Cardiac muscle cell (in vitro differentiated cells and primary cell): ENCODE results near the gene DGKI. TPM values are rescaled to one million over a fixed set of nuclear protein-coding genes. Genes with fewer than 3 reads are reported as not detected.

Experiments
- DNase-seq, 2 donors: peaks; one replicate each; pipeline versions ENCODE4 v3.0.0 to v3.0.0-alpha.2; 2010 to 2017; ENCODE audit warnings: low read depth in 1 of 2, low spot score in 1 of 2
- H3K27ac ChIP-seq: fragments of 200-600 bp; sonication (generic); 2 replicates; pipeline ENCODE4 v1.5.1; 2016
- H3K27me3 ChIP-seq: fragments of 200-600 bp; sonication (generic); 2 replicates; pipeline ENCODE4 v1.6.0; 2016; ENCODE audit warnings: control low read depth
- H3K36me3 ChIP-seq: fragments of 200-600 bp; sonication (generic); 2 replicates; pipeline ENCODE4 v1.5.1; 2016; ENCODE audit warnings: control low read depth
- H3K4me1 ChIP-seq: fragments of 200-600 bp; sonication (generic); 2 replicates; pipeline ENCODE4 v1.8.1; 2017; ENCODE audit warnings: low read depth, mild to moderate bottlenecking, mixed run types
- H3K4me3 ChIP-seq: fragments of 200-600 bp; sonication (generic); 2 replicates; pipeline ENCODE4 v1.5.1; 2016; ENCODE audit warnings: mild to moderate bottlenecking
- H3K9me3 ChIP-seq: fragments of 200-600 bp; sonication (generic); 2 replicates; pipeline ENCODE4 v1.5.1; 2017; ENCODE audit warnings: low read depth, mild to moderate bottlenecking, control low read depth
- polyA plus RNA-seq: library from polyadenylated mRNA; unstranded; fragments of >200 nt; fragmentation: Nextera tagmentation; extraction: Ambion mirVana; gene quantifications from 2 replicates; pipeline ENCODE4 v1.2.1, GENCODE V29; 2016
- total RNA-seq: library from RNA; depleted of rRNA; stranded (reverse); fragments of >200 nt; gene quantifications from 2 replicates; pipeline ENCODE4 v1.2.3, GENCODE V29; 2016
- TF ChIP-seq, protein P1 (sequence below): IDR thresholded peaks from 2 replicates; pipeline ENCODE4 v1.5.1; 2012; ENCODE audit warnings: low read depth, mild to moderate bottlenecking, low read length

Gene DGKI
- total and polyA plus RNA-seq, 2 experiments from 2014 or later: 35.0 to 52.7 TPM

DNA sequence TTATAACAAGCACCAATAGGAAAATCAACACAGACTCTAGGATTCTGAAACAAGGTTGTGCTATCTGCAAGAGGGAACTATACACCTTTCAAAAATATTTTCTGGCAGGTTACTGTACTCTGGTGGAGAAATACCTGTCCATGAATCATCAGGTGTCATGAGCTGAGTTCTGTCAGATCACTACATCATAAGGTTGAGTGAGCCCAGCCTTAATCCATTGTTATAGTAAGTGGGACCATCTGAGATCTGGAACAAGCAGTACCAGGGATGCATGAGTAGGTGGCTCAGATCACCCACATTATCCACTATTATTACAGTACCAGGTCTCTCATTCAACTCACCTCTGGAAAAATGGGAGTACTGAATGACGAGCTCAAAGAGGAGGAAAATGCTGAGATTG is 212.4 kb downstream of the DGKI start:
- no peak overlapping the region for H3K27ac ChIP-seq
- no peaks in the 10 kb centered on the region for H3K36me3 ChIP-seq
- no peak overlapping the region for H3K4me3 ChIP-seq
- TF ChIP-seq, protein P1, sequence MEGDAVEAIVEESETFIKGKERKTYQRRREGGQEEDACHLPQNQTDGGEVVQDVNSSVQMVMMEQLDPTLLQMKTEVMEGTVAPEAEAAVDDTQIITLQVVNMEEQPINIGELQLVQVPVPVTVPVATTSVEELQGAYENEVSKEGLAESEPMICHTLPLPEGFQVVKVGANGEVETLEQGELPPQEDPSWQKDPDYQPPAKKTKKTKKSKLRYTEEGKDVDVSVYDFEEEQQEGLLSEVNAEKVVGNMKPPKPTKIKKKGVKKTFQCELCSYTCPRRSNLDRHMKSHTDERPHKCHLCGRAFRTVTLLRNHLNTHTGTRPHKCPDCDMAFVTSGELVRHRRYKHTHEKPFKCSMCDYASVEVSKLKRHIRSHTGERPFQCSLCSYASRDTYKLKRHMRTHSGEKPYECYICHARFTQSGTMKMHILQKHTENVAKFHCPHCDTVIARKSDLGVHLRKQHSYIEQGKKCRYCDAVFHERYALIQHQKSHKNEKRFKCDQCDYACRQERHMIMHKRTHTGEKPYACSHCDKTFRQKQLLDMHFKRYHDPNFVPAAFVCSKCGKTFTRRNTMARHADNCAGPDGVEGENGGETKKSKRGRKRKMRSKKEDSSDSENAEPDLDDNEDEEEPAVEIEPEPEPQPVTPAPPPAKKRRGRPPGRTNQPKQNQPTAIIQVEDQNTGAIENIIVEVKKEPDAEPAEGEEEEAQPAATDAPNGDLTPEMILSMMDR: no peak
- H3K9me3 ChIP-seq: no peaks in the 10 kb centered on the region
- no peak for DNase-seq
- no peaks in the 10 kb centered on the region for H3K27me3 ChIP-seq
- H3K4me1 ChIP-seq: no peaks in the 10 kb centered on the region

DNA sequence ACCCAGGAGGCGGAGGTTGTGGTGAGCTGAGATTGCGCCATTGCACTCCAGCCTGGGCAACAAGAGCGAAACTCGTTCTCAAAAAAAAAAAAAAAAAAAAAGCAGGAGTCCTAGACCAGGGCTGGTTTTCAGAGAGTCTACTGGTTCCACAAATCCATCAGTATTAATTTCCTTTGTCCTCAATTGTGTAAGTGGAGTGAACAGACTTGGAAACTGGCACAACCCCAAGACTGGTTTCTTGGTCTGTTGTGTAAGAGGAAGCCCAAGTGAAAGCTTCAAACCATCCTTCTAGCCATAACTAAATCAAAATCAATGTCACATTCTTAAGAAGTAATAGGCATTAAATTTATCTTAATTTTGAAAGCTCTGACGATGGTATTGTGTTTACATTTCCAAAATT is 213.6 kb downstream of the DGKI start:
- no peaks in the 10 kb centered on the region for H3K27me3 ChIP-seq
- H3K36me3 ChIP-seq: no peaks in the 10 kb centered on the region
- no peaks in the 10 kb centered on the region for H3K9me3 ChIP-seq
- H3K4me1 ChIP-seq: peaks cover 3% of the 10 kb centered on the region
- H3K4me3 ChIP-seq: no peak overlapping the region
- no peak overlapping the region for H3K27ac ChIP-seq
- peak in 1 of 2 donors; percentile 72 for DNase-seq
- TF ChIP-seq, protein P1: no peak

DNA sequence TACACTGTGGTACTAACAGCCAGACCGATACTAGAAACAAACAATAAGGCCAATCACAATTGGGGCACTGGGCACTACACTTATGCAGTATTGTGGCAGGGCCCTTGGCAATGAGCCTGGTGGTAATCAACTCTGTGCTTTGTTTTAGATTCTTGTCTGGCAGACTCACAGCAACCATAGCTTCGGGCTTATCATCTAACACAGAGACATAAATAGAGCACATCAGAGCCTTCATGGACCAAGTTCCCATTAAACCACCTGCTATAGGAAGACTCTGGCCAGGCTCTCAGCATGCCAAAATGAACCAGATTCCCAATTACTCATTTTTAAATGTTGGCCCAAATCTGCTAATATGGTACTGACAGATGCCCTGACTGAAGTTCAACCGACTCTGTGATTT is 218.6 kb downstream of the DGKI start:
- no peak for DNase-seq
- TF ChIP-seq, protein P1: no peak
- Histone ChIP-seq H3K36me3 (no peaks in the 10 kb centered on the region), H3K27me3 (no peaks in the 10 kb centered on the region), H3K9me3 (no peaks in the 10 kb centered on the region), H3K27ac (no peak overlapping the region), H3K4me3 (no peak overlapping the region), H3K4me1 (peaks cover 6% of the 10 kb centered on the region)

DNA sequence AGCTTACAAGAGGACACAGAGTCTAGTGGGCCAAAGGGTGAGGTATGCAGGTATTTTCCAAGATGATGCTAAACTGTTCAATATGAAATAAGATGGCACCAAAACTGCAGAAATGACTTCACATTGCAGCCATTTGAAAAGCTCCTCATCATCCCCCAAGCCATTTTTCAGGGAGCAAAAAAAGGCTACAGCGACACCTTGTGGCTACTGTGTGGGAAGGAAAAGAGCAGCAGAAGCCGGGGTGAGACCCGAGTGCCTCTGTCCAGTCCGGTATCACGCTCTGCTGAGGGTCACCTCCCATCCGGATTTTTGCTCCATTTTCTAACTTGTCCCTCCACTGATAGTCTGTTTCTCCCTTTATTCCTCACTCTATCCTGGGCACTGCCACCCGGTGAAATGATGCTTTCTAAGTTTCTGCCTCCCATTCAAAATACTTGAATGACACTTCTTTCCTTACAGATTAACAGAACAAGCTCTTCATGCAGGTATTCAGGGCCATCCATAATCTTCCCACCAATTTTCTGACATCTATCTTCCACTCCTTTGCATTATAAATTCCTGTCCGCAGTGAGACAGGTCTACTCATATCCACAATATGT is 220.2 kb downstream of the DGKI start:
- Histone ChIP-seq H3K27me3 (no peaks in the 10 kb centered on the region), H3K27ac (no peak overlapping the region), H3K36me3 (no peaks in the 10 kb centered on the region), H3K9me3 (no peaks in the 10 kb centered on the region), H3K4me3 (no peak overlapping the region), H3K4me1 (peaks cover 6% of the 10 kb centered on the region)
- peak; percentile 72 to 79 for DNase-seq
- TF ChIP-seq, protein P1: peak; percentile 87

DNA sequence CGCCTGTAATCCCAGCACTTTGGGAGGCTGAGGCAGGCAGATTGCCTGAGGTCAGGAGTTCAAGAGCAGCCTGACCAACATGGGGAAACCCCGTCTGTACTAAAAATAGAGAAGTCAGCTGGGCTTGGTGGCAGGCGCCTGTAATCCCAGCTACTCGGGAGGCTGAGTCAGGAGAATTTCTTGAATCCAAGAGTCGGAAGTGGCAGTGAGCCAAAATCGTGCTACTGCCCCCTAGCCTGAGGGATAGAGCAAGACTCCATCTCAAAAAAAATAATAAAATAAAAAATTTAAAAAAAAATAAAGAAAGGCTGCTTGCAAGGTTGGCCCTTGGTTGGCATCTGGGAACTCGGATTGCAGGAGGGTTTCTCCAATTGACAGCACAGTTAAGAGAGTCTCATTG is 221.6 kb downstream of the DGKI start:
- H3K27ac ChIP-seq: no peak overlapping the region
- H3K9me3 ChIP-seq: no peaks in the 10 kb centered on the region
- peaks cover 6% of the 10 kb centered on the region for H3K4me1 ChIP-seq
- no peaks in the 10 kb centered on the region for H3K36me3 ChIP-seq
- DNase-seq: peak in 1 of 2 donors; percentile 7
- TF ChIP-seq, protein P1: no peak
- H3K27me3 ChIP-seq: no peaks in the 10 kb centered on the region
- H3K4me3 ChIP-seq: no peak overlapping the region
